HG02571 (cell line): Measurements from ENCODE around the gene NFIC.
"Not testable (repeated sequence)": the region's sequence is repeated elsewhere in the genome, so short reads cannot be mapped to it uniquely, and the experiment has no call there.

ENCODE experiments used
- ATAC-seq: cut with Tn5 transposase; IDR thresholded peaks from one replicate; pipeline ENCODE4 v1.9.1; 2021; ENCODE audit warnings: mild to moderate bottlenecking, moderate library complexity; ENCODE audit not compliant: unreplicated experiment

The NFIC gene

GRCh38 chr19:3448616-3449334 is 82.4 kb downstream of the NFIC start:
- ATAC-seq: no peak

GRCh38 chr19:3450796-3451411 is 84.5 kb downstream of the NFIC start:
- no peak for ATAC-seq

- no peak for ATAC-seq
These were observed 85.1 kb downstream of the NFIC start for GRCh38 chr19:3451451-3451866.

GRCh38 chr19:3452171-3452941 is 86.0 kb downstream of the NFIC start:
- ATAC-seq: no peak

GRCh38 chr19:3452942-3453214 is 86.5 kb downstream of the NFIC start:
- not testable (repeated sequence) for ATAC-seq

- ATAC-seq: no peak
These were observed 87.5 kb downstream of the NFIC start for GRCh38 chr19:3453840-3454239.

GRCh38 chr19:3454656-3455392 is 88.4 kb downstream of the NFIC start:
- ATAC-seq: no peak

- no peak for ATAC-seq
These were observed 89.1 kb downstream of the NFIC start for GRCh38 chr19:3455393-3455955.

GRCh38 chr19:3455960-3456601 is 89.7 kb downstream of the NFIC start:
- no peak for ATAC-seq

GRCh38 chr19:3456925-3457527 is 90.6 kb downstream of the NFIC start:
- no peak for ATAC-seq

- ATAC-seq: no peak
These were observed 91.3 kb downstream of the NFIC start for GRCh38 chr19:3457528-3458228.

GRCh38 chr19:3458229-3459088 is 92.1 kb downstream of the NFIC start:
- ATAC-seq: no peak

- no peak for ATAC-seq
These were observed 92.9 kb downstream of the NFIC start for GRCh38 chr19:3459089-3459881.

GRCh38 chr19:3459965-3460582 is 93.7 kb downstream of the NFIC start:
- no peak for ATAC-seq

GRCh38 chr19:3462991-3463713 is 96.8 kb downstream of the NFIC start:
- ATAC-seq: no peak

GRCh38 chr19:3463714-3464586 is 97.6 kb downstream of the NFIC start:
- ATAC-seq: no peak
